Measurements from ENCODE around the gene SMAGP. TPM values are rescaled to one million over a fixed set of nuclear protein-coding genes. Genes with fewer than 3 reads are reported as not detected.

Gene SMAGP
- total RNA-seq, 1 experiment from 2014 or later, result 12.4 TPM

DNA sequence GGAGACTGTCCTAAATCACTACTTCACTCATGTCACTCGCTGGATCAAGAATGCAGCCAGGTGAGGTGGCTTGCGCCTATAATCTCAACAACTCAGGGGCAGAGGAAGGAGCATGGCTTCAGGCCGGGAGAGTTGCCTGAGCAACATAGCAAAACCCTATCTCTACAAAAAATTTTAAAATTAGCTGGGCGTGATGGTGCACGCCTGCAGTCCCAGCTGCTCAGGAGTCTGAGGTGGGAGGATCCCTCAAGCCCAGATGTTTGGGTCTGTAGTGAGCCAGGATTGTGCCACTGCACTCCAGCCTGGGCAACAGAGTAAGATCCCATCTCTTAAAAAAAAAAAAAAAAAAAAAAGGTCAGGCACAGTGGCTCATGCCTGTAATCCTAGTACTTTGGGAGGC, 5.9 kb downstream of the SMAGP start:
- Histone ChIP-seq H3K79me1 (ENCODE audit: insufficient read depth, low read depth, low read length, poor library complexity, severe bottlenecking) (no peaks in the 10 kb centered on the region), H3K14ac (ENCODE audit: insufficient read depth, low read length) (no peak overlapping the region), H3K79me2 (ENCODE audit: insufficient read depth, low read length) (no peaks in the 10 kb centered on the region), H3K9me3 (ENCODE audit: control insufficient read depth, low read depth, low read length) (no peaks in the 10 kb centered on the region), H4K20me1 (ENCODE audit: control insufficient read depth, insufficient read depth, insufficient read length) (no peaks in the 10 kb centered on the region), H4K8ac (replicated peaks; ENCODE audit: insufficient read length, low read depth, low read length) (no peak overlapping the region), H3K27me3 (ENCODE audit: insufficient read depth, low read length) (no peaks in the 10 kb centered on the region), H3K56ac (ENCODE audit: insufficient read length, low read depth, low read length) (no peak overlapping the region), H3K9ac (ENCODE audit: extremely low read depth, insufficient read length, low read length) (no peak overlapping the region), H3T11ph (ENCODE audit: low read length) (no peak overlapping the region), H3K23me2 (ENCODE audit: insufficient read length, low read depth, low read length, poor library complexity, severe bottlenecking) (no peaks in the 10 kb centered on the region), H3K18ac (ENCODE audit: insufficient read length, low read depth, low read length) (no peak overlapping the region), H2BK12ac (ENCODE audit: insufficient read length, low read depth, low read length) (no peak overlapping the region), H2AK5ac (ENCODE audit: insufficient read length, low read length) (no peak overlapping the region), H3K4me1 (ENCODE audit: insufficient read depth, low read length) (peaks cover 2% of the 10 kb centered on the region; the same call in 1 of the 2 replicates), H3K4me2 (ENCODE audit: insufficient read depth, insufficient read length, low read length) (no peak overlapping the region), H2BK15ac (ENCODE audit: low read depth, low read length) (no peak overlapping the region; the same call in 1 of the 2 replicates), H4K91ac (ENCODE audit: insufficient read length, low read depth, low read length) (no peak overlapping the region), H3K23ac (ENCODE audit: insufficient read length, low read depth, low read length) (no peak overlapping the region), H2BK5ac (ENCODE audit: insufficient read length, low read length) (no peak overlapping the region), H2BK120ac (ENCODE audit: low read depth, low read length, poor library complexity, severe bottlenecking) (no peak overlapping the region), H2BK20ac (ENCODE audit: low read depth, low read length, poor library complexity, severe bottlenecking) (no peak overlapping the region), H2AFZ (ENCODE audit: low read length) (no peak overlapping the region), H3K27ac (ENCODE audit: insufficient read length, low read depth, low read length) (no peak overlapping the region), H3K4ac (ENCODE audit: low read depth, low read length) (no peak overlapping the region), H4K5ac (ENCODE audit: insufficient read length, low read depth, low read length) (no peak overlapping the region)
- DNase-seq, result no peak
- no CpG with 5 or more reads among the region's 5 CpGs for WGBS (ENCODE audit: extremely low coverage, insufficient read length, low lambda C conversion rate)
- H3K27ac Mint-ChIP-seq, result no peak overlapping the region; a peak in 1 of 7 replicates
- H3K4me3 Mint-ChIP-seq, result no peak overlapping the region
- H3K36me3 Mint-ChIP-seq (ENCODE audit: insufficient read depth in 1 of 3, low read depth in 3 of 3), result no peaks in the 10 kb centered on the region; a peak in 3 of 7 replicates
- H3K4me1 Mint-ChIP-seq, result peaks cover 20 to 26% of the 10 kb centered on the region in 2 experiments
- H3K27me3 Mint-ChIP-seq (ENCODE audit: low read depth), result peaks cover 6% of the 10 kb centered on the region
- no peak for TF ChIP-seq CTCF (conservative IDR thresholded peaks at IDR 0.05)
- no peaks in the 10 kb centered on the region for H3K9me3 Mint-ChIP-seq

Data from H9 (cell line).